Gastrocnemius medialis (tissue), 4 donors: ENCODE data around the gene CHRNA3. TPM values are rescaled to one million over a fixed set of nuclear protein-coding genes. Genes with fewer than 3 reads are reported as not detected.

Experiments used
- ATAC-seq, 2 donors: fragments of 150-250 bp; one replicate each; pipeline ENCODE4 v1.9.1; 2016
- DNase-seq, 2 donors: peaks; one replicate each; pipeline ENCODE4 v3.0.0-alpha.2; 2019
- H3K27ac ChIP-seq, 4 donors: fragments of 200-600 bp; sonication (generic); 1 replicate in 1 of 4; 2 replicates in 3 of 4; pipeline ENCODE4 v1.5.1; 2016 to 2018; ENCODE audit warnings: mild to moderate bottlenecking in 2 of 4, moderate library complexity in 1 of 4
- H3K27me3 ChIP-seq, 3 donors: fragments of 200-600 bp; sonication (generic) in 2 of 3; 1 replicate in 1 of 3; 2 replicates in 2 of 3; pipeline versions ENCODE4 v1.5.1 to v1.6.0; 2016 to 2019; ENCODE audit warnings: mild to moderate bottlenecking in 1 of 3, moderate library complexity in 1 of 3
- H3K36me3 ChIP-seq, 2 donors: fragments of 200-600 bp; sonication (generic) in 1 of 2; one replicate each; pipeline ENCODE4 v1.5.1; 2017 to 2018
- H3K4me1 ChIP-seq, 2 donors: fragments of 200-600 bp; sonication (generic) in 1 of 2; one replicate each; pipeline ENCODE4 v1.5.1; 2016 to 2017; ENCODE audit warnings: mild to moderate bottlenecking in 2 of 2
- H3K4me3 ChIP-seq, 4 donors: fragments of 200-600 bp; sonication (generic) in 3 of 4; 1 replicate in 1 of 4; 2 replicates in 3 of 4; pipeline ENCODE4 v1.5.1; 2016 to 2019; ENCODE audit warnings: mild to moderate bottlenecking in 2 of 4
- H3K9me3 ChIP-seq, 3 donors: fragments of 200-600 bp; sonication (generic) in 2 of 3; 1 replicate in 1 of 3; 2 replicates in 2 of 3; pipeline ENCODE4 v1.5.1; 2016 to 2019
- POLR2A ChIP-seq, 2 donors: fragments of 450-650 bp; IDR thresholded peaks; one replicate each; pipeline ENCODE4 v1.6.1; 2017; ENCODE audit warnings: antibody characterized with exemption in 2 of 2, mild to moderate bottlenecking in 2 of 2, moderate library complexity in 2 of 2
- in situ Hi-C, 4 donors: fragments of 200-750 bp; cut with MboI; loops; one replicate each; pipeline versions ENCODE4 v1.15.0 to v1.8.0; 2017; ENCODE audit warnings: low sequenced_read_pairs in 4 of 4
- intact Hi-C: fragments of 100-400 bp; cut with DNase I; formaldehyde crosslinking; loops from one replicate; pipeline ENCODE4 v1.15.1; 2023; ENCODE audit warnings: low total_unique reads
- total RNA-seq, 4 donors: library from RNA; depleted of rRNA; stranded (reverse); fragments of >200 nt; gene quantifications; one replicate each; pipeline versions ENCODE4 v1.1.0 to v1.2.3, GENCODE V29; 2016
- TF ChIP-seq, protein P1 (sequence below), 5 experiments: fragments of 450-650 bp in 3 of 5; fragments of 200-600 bp in 2 of 5; sonication (generic) in 2 of 5; IDR thresholded peaks in 4 of 5; conservative IDR thresholded peaks in 1 of 5; 1 replicate in 4 of 5; 2 replicates in 1 of 5; pipeline ENCODE4 v1.5.1; 2016 to 2019; ENCODE audit warnings: antibody characterized with exemption in 5 of 5, mild to moderate bottlenecking in 3 of 5, moderate library complexity in 3 of 5

The CHRNA3 gene
- total RNA-seq, 4 donors from 2014 or later, result 0.11 TPM; not detected in 3

- Histone ChIP-seq H3K27me3 (peaks cover 16 to 27% (median 19%) of the 10 kb centered on the region in 3 donors), H3K27ac (no peak overlapping the region), H3K4me3 (no peak overlapping the region), H3K36me3 (no peaks in the 10 kb centered on the region), H3K9me3 (no peaks in the 10 kb centered on the region), H3K4me1 (no peaks in the 10 kb centered on the region)
- peak in 1 of 2 donors; percentile 21 for ATAC-seq
- no peak for TF ChIP-seq POLR2A (IDR thresholded peaks at IDR 0.05)
- TF ChIP-seq, protein P1, sequence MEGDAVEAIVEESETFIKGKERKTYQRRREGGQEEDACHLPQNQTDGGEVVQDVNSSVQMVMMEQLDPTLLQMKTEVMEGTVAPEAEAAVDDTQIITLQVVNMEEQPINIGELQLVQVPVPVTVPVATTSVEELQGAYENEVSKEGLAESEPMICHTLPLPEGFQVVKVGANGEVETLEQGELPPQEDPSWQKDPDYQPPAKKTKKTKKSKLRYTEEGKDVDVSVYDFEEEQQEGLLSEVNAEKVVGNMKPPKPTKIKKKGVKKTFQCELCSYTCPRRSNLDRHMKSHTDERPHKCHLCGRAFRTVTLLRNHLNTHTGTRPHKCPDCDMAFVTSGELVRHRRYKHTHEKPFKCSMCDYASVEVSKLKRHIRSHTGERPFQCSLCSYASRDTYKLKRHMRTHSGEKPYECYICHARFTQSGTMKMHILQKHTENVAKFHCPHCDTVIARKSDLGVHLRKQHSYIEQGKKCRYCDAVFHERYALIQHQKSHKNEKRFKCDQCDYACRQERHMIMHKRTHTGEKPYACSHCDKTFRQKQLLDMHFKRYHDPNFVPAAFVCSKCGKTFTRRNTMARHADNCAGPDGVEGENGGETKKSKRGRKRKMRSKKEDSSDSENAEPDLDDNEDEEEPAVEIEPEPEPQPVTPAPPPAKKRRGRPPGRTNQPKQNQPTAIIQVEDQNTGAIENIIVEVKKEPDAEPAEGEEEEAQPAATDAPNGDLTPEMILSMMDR (IDR thresholded peaks at IDR 0.05 in 4 of 5, conservative IDR thresholded peaks at IDR 0.05 in 1 of 5), result no peak
- no peak for DNase-seq
- in situ Hi-C loops, result loop anchor here in 2 of 4 donors (10.0 to 25.0 kb wide), 2 partner anchors 69 to 562 kb away; no protein-coding TSS in a partner anchor
- intact Hi-C loops, result no loop called here
Observed at GRCh38 chr15:78625606-78626280, 4.9 kb upstream of the CHRNA3 start.

DNA sequence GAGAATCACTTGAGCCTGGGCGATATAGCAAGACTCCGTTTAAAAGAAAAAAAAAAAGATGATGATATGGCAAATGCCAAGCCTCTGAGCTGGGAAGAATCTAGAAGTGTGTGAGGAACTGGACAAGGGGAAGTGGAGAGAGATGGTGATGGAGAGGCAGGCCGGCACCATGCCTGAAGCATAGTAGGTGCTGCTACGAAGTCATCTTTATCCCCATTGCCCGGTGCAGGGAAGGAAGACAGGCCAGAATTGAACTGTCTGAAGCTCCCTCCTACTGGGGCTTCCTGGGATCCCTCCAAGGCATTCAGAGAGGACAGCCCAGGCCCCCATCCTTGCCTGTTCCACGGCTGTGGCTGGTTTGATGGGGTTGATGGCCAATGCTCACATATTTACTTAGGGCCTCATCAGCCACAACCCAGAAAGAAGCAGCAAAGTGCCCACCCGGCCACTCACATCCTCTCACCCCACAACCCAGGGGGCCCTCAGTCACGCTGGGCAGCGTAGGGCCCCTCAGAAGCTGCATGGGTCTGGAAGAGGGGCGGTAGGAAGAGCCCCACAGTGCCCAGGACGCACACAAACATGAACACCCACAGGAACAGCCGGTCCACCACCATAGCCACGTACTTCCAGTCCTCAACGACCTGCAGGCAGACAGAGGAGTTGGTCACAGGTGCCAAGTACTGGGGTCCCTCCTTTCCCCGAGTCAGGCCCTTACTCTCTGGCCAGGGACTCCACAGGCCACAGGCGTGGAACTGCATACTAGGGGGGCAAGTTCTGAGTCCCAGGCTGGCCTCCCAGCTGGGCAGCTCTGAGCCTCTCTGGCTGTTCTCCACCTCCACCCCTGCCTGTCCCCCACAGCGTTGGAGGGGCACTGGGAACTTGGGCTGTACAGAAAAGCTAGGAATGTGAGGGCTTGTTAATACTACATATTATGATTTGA lies 4.1 kb upstream of the CHRNA3 start:
- ATAC-seq (no peak), DNase-seq (no peak)
- no peak overlapping the region for H3K4me3 ChIP-seq
- in situ Hi-C loops (loop anchor here in 2 of 4 donors (10.0 to 25.0 kb wide), 2 partner anchors 70 to 562 kb away; no protein-coding TSS in a partner anchor), intact Hi-C loops (no loop called here)
- H3K27me3 ChIP-seq, result peaks cover 23 to 35% (median 26%) of the 10 kb centered on the region in 3 donors
- no peak overlapping the region for H3K27ac ChIP-seq
- no peaks in the 10 kb centered on the region for H3K9me3 ChIP-seq
- H3K4me1 ChIP-seq, result peaks cover 0 to 6% of the 10 kb centered on the region in 2 donors
- H3K36me3 ChIP-seq, result no peaks in the 10 kb centered on the region
- TF ChIP-seq POLR2A (IDR thresholded peaks at IDR 0.05), result no peak
- TF ChIP-seq, protein P1 (IDR thresholded peaks at IDR 0.05 in 4 of 5, conservative IDR thresholded peaks at IDR 0.05 in 1 of 5), result no peak

DNA sequence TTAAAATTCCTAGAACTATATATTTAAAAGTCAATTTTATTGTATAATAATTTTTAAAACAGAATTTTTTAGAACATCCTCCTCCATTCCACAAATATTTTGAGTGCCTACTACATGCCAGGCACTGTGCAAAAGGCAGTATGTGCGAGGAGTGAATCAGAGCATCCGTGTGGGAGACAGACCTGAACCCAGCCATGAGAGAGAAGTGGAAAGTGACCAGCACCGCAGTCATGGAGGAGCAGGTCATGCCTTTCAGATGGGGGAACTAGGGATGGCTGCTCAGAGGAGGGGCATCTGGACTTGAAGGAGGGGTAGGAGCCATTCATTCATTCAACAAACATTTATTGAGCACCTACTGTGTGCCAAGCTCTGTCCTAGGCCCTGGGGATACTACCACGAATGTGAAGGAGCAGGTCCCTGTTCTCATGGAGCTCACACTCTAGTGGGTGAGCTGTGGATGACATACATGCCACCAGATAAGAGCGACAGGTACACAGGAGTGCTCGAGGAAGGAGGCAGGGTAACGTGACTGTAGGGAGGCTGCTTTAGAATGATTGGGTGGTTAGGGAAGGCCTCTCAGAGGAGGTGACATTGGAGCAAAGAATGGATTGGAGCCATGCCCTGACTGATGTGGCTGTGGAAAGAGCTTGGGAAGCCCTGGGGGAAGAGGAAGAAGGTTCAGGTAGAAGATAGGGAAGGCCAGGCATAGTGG lies 3.1 kb upstream of the CHRNA3 start:
- H3K9me3 ChIP-seq, result no peaks in the 10 kb centered on the region
- peaks cover 0 to 7% of the 10 kb centered on the region in 2 donors for H3K4me1 ChIP-seq
- in situ Hi-C loops (loop anchor here in 1 of 4 donors (10.0 kb wide), 1 partner anchor 71 kb away; no protein-coding TSS in a partner anchor), intact Hi-C loops (no loop called here)
- DNase-seq (no peak), ATAC-seq (no peak)
- H3K27ac ChIP-seq, result no peak overlapping the region
- no peak overlapping the region for H3K4me3 ChIP-seq
- TF ChIP-seq POLR2A (IDR thresholded peaks at IDR 0.05), result no peak
- TF ChIP-seq, protein P1 (IDR thresholded peaks at IDR 0.05 in 4 of 5, conservative IDR thresholded peaks at IDR 0.05 in 1 of 5), result no peak
- no peaks in the 10 kb centered on the region for H3K36me3 ChIP-seq
- H3K27me3 ChIP-seq, result peaks cover 32 to 45% (median 36%) of the 10 kb centered on the region in 3 donors

DNA sequence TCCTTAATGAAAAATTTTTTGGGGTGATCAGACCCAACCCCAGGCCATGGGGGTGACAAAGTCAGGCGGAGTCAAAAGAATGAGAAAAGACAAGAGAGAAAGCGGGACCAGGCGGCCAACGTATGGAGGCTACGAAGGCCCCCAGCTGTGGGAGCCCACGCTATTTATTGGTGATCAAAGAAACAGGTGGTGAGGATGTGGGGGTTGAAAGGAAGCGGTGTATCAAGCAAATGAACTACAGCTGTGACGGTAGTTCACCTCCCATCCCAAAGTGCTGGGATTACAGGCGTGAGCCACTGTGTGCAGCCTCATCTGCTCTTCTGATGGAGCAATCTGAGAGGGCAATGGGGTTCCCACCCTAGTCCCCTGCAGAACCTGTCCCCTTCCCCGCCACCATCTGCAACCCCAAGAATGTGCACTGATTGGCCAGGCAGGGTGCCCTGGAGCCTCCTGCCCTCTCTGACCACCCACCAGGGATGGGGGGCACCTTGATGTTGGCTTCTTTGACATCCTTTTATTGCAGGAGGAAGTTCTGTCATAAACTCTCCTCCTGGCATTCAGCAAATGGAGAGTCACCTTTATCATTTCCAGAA lies 1.1 kb upstream of the CHRNA3 start:
- no peak for DNase-seq
- Histone ChIP-seq H3K27me3 (peaks cover 32 to 42% (median 38%) of the 10 kb centered on the region in 3 donors), H3K4me1 (peaks cover 0 to 7% of the 10 kb centered on the region in 2 donors), H3K36me3 (no peaks in the 10 kb centered on the region), H3K9me3 (no peaks in the 10 kb centered on the region), H3K27ac (no peak overlapping the region), H3K4me3 (no peak overlapping the region)
- intact Hi-C loops (no loop called here), in situ Hi-C loops (loop anchor here in 1 of 4 donors (10.0 kb wide), 1 partner anchor 73 kb away; no protein-coding TSS in a partner anchor)
- TF ChIP-seq, protein P1 (IDR thresholded peaks at IDR 0.05 in 4 of 5, conservative IDR thresholded peaks at IDR 0.05 in 1 of 5), result no peak
- no peak for TF ChIP-seq POLR2A (IDR thresholded peaks at IDR 0.05)
- no peak for ATAC-seq
